ENCODE results near the gene SCN7A. TPM values are rescaled to one million over a fixed set of nuclear protein-coding genes. Genes with fewer than 3 reads are reported as not detected.

Gene SCN7A
- total and polyA plus RNA-seq, 8 donors = 21.9 to 112 (median 91.0) TPM

DNA sequence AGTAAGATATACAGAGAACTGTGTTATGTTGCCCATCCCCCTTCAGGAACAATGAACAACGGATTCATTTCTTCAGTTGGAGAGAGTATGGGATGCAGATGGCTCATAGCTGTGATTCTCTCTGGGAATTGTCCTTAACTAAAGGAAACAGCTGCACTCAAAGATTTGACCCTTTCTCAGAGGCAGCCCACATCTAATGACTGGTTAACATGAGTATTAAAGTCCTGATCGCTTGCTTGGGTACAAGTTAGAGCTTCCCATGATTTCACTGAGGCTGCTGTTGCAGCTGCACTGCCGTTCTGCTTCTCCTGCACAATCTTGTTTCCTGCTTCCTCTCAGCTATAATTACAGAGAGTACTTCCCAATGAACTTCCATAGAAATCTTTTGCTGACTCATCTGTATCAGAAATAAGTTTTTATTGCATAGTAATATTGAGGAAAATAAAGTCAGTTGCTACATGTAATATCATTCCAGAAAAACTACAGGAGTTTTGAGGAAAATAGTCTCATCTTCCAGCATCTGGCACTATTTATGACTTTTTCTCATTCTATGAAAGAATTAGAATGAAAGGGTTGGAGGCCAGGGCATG lies 105.5 kb downstream of the SCN7A start:
- H3K36me3 ChIP-seq = no peaks in the 10 kb centered on the region
- ATAC-seq (no peak), DNase-seq (peak in 1 of 4 donors; percentile 13)
- no peak overlapping the region for H3K4me3 ChIP-seq
- TF ChIP-seq, protein P1, sequence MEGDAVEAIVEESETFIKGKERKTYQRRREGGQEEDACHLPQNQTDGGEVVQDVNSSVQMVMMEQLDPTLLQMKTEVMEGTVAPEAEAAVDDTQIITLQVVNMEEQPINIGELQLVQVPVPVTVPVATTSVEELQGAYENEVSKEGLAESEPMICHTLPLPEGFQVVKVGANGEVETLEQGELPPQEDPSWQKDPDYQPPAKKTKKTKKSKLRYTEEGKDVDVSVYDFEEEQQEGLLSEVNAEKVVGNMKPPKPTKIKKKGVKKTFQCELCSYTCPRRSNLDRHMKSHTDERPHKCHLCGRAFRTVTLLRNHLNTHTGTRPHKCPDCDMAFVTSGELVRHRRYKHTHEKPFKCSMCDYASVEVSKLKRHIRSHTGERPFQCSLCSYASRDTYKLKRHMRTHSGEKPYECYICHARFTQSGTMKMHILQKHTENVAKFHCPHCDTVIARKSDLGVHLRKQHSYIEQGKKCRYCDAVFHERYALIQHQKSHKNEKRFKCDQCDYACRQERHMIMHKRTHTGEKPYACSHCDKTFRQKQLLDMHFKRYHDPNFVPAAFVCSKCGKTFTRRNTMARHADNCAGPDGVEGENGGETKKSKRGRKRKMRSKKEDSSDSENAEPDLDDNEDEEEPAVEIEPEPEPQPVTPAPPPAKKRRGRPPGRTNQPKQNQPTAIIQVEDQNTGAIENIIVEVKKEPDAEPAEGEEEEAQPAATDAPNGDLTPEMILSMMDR (IDR thresholded peaks at IDR 0.05) = no peak
- H3K27me3 ChIP-seq = no peaks in the 10 kb centered on the region
- H3K4me1 ChIP-seq = no peaks in the 10 kb centered on the region
- no peak overlapping the region for H3K27ac ChIP-seq
- intact Hi-C loops (cut with DNase I) = no loop called here
- H3K9me3 ChIP-seq = no peaks in the 10 kb centered on the region

DNA sequence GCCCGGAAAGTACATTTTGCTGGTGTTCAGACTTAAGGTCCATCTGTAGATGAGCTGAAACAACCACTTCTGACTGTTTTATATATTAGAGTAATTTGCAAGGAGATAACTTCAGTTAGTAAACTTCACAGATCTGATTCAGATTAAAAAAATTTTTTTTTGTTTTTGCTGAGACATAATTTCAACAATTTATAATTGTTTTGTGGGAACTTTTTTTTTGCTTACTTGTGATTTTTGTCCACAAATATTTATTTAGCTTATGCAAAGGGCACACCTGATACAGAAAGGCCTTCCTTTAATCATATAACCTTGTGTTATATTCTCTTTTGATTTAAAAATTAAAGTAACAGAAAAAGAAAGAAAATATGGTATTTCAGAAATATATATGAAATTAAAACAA lies 108.7 kb downstream of the SCN7A start:
- H3K9me3 ChIP-seq = no peaks in the 10 kb centered on the region
- H3K27me3 ChIP-seq = no peaks in the 10 kb centered on the region
- H3K4me3 ChIP-seq = no peak overlapping the region
- no peak overlapping the region for H3K27ac ChIP-seq
- H3K4me1 ChIP-seq = no peaks in the 10 kb centered on the region
- intact Hi-C loops (cut with DNase I) = no loop called here
- no peaks in the 10 kb centered on the region for H3K36me3 ChIP-seq
- ATAC-seq (no peak), DNase-seq (no peak)
- TF ChIP-seq, protein P1 (IDR thresholded peaks at IDR 0.05) = no peak

- ATAC-seq = no peak
- H3K4me3 ChIP-seq = no peak overlapping the region
- intact Hi-C loops (cut with DNase I) = no loop called here
- TF ChIP-seq, protein P1 (IDR thresholded peaks at IDR 0.05) = peak in 1 of 2 donors; percentile 34
- no peaks in the 10 kb centered on the region for H3K27me3 ChIP-seq
- no peaks in the 10 kb centered on the region for H3K4me1 ChIP-seq
- peak in 2 of 4 donors; percentile 17 to 37 for DNase-seq
- no peaks in the 10 kb centered on the region for H3K36me3 ChIP-seq
- H3K27ac ChIP-seq = no peak overlapping the region
- H3K9me3 ChIP-seq = no peaks in the 10 kb centered on the region
Measured at GRCh38 chr2:166384774-166385173, 109.3 kb downstream of the SCN7A start.

GRCh38 chr2:166382448-166382847 lies 111.6 kb downstream of the SCN7A start:
- DNase-seq (no peak), ATAC-seq (no peak)
- H3K4me1 ChIP-seq = no peaks in the 10 kb centered on the region
- intact Hi-C loops (cut with DNase I) = no loop called here
- no peak overlapping the region for H3K4me3 ChIP-seq
- H3K27me3 ChIP-seq = no peaks in the 10 kb centered on the region
- no peaks in the 10 kb centered on the region for H3K36me3 ChIP-seq
- H3K27ac ChIP-seq = no peak overlapping the region
- TF ChIP-seq, protein P1 (IDR thresholded peaks at IDR 0.05) = no peak
- no peaks in the 10 kb centered on the region for H3K9me3 ChIP-seq

DNA sequence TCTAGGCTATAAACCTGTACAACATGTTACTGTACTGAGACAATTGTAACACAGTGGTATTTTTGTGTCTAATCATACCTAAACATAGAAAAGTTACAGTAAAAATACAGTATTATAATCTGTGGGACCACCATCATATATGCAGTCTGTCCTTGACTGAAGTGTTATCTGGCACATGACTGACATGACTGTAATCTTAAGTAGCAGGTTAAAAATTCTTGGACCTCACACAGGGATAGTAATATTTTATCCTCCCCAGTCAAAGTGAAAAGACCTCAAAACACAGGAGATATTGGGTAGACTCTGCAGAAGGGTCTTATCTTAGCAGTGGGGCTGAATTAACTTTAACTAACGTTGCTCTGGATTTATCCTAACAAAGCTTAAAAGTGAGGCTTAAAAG lies 113.4 kb downstream of the SCN7A start:
- Histone ChIP-seq H3K27ac (no peak overlapping the region), H3K9me3 (no peaks in the 10 kb centered on the region), H3K27me3 (peaks cover 0 to 9% of the 10 kb centered on the region in 2 donors), H3K36me3 (no peaks in the 10 kb centered on the region), H3K4me3 (no peak overlapping the region), H3K4me1 (peaks cover 0 to 3% of the 10 kb centered on the region in 2 donors)
- DNase-seq (no peak), ATAC-seq (no peak)
- TF ChIP-seq, protein P1 (IDR thresholded peaks at IDR 0.05) = no peak
- intact Hi-C loops (cut with DNase I) = no loop called here
